Measurements from ENCODE around the gene LRRC63. TPM values are rescaled to one million over a fixed set of nuclear protein-coding genes. Genes with fewer than 3 reads are reported as not detected.
"Not testable (repeated sequence)": the region's sequence is repeated elsewhere in the genome, so short reads cannot be mapped to it uniquely, and the experiment has no call there.

LRRC63 gene
- total and polyA plus RNA-seq, 2 donors = 1.2 TPM; not detected in 1

GRCh38 chr13:46192412-46192811, 19.3 kb upstream of the LRRC63 start:
- no peaks in the 10 kb centered on the region for H3K36me3 ChIP-seq (ENCODE audit: insufficient read depth)
- 40% methylated on average over 1 of the region's 1 CpG for WGBS
- no peak overlapping the region for H3K4me3 ChIP-seq (ENCODE audit: low read depth, low read length)
- no peaks in the 10 kb centered on the region for H3K4me1 ChIP-seq (ENCODE audit: insufficient read depth)
- no peak for DNase-seq (ENCODE audit: extremely low spot score)
- no peak overlapping the region for H3K27ac ChIP-seq (ENCODE audit: low read depth)

- no peak for DNase-seq (ENCODE audit: extremely low spot score)
- H3K27ac ChIP-seq (ENCODE audit: low read depth) = no peak overlapping the region
- WGBS = 76% methylated on average over 1 of the region's 1 CpG
- H3K4me3 ChIP-seq (ENCODE audit: low read depth, low read length) = no peak overlapping the region
- no peaks in the 10 kb centered on the region for H3K36me3 ChIP-seq (ENCODE audit: insufficient read depth)
- H3K4me1 ChIP-seq (ENCODE audit: insufficient read depth) = no peaks in the 10 kb centered on the region
Observed at GRCh38 chr13:46195016-46195415, 16.7 kb upstream of the LRRC63 start.

GRCh38 chr13:46197299-46198048, 14.3 kb upstream of the LRRC63 start:
- H3K4me3 ChIP-seq (ENCODE audit: low read depth, low read length) = no peak overlapping the region
- no peak overlapping the region for H3K27ac ChIP-seq (ENCODE audit: low read depth)
- H3K4me1 ChIP-seq (ENCODE audit: insufficient read depth) = no peaks in the 10 kb centered on the region
- WGBS = 75% methylated on average over 4 of the region's 4 CpGs
- H3K36me3 ChIP-seq (ENCODE audit: insufficient read depth) = no peaks in the 10 kb centered on the region
- DNase-seq (ENCODE audit: extremely low spot score) = no peak

DNA sequence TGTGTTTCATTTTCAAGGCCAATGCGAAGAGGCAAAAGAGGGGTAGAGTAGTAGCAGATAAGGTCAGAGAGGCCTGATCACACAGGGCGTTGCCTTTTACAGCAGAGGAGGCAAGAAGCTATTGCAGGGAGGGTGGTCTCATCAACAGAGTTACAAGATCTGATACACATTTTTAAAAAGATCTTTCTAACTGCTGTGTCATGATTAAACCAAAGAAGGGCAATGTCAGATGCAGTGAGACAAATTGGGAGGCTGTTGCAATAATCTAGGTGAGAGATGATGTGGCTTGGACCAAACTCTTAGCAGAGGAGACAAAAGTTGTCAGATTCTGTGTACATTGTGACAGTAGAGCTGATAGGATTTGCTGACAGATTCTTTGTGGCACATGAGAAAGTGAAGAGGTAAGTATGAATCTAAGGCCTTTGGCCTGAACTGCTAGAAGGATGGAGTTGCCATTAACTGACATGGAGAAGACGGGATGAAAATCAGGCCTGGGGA, 13.0 kb upstream of the LRRC63 start:
- no peaks in the 10 kb centered on the region for H3K4me1 ChIP-seq (ENCODE audit: insufficient read depth)
- no peak overlapping the region for H3K4me3 ChIP-seq (ENCODE audit: low read depth, low read length)
- WGBS = 90% methylated on average over 3 of the region's 3 CpGs
- no peaks in the 10 kb centered on the region for H3K36me3 ChIP-seq (ENCODE audit: insufficient read depth)
- DNase-seq (ENCODE audit: extremely low spot score) = no peak
- no peak overlapping the region for H3K27ac ChIP-seq (ENCODE audit: low read depth)

DNA sequence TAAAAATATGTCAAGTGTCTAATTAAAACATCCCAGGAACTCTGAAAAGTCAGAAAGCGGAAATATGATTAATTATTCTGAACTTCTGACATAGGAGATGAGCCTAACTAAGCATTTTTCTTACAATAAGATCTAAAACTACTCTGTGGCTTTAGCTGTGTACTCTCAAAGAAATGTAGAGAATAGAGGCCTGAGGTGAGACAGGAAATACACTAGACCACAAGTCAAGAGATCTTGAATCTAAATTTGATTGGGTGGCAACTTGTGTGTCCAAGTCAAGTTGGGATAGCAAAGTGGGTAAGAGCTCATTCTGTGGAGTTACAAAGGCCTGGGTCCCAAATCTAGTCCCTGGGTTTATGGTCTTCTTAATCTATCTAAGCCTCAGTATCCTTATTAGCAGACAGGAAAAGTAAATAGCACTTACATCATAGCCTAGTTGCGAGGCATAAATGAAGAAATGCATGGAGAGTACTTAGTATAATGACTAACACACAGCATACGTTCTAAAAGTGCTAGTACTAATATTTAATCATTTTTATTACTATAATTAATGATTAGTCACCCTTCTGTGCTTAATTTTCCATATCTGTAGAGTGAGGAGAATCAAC, 9.4 kb upstream of the LRRC63 start:
- Histone ChIP-seq H3K4me1 (ENCODE audit: insufficient read depth) (no peaks in the 10 kb centered on the region), H3K4me3 (ENCODE audit: low read depth, low read length) (no peak overlapping the region), H3K27ac (ENCODE audit: low read depth) (no peak overlapping the region), H3K36me3 (ENCODE audit: insufficient read depth) (no peaks in the 10 kb centered on the region)
- WGBS = 76% methylated on average over 3 of the region's 3 CpGs
- no peak for DNase-seq (ENCODE audit: extremely low spot score)

- Histone ChIP-seq H3K4me3 (ENCODE audit: low read depth, low read length) (no peak overlapping the region), H3K27ac (ENCODE audit: low read depth) (no peak overlapping the region), H3K4me1 (ENCODE audit: insufficient read depth) (no peaks in the 10 kb centered on the region), H3K36me3 (ENCODE audit: insufficient read depth) (no peaks in the 10 kb centered on the region)
- DNase-seq (ENCODE audit: extremely low spot score) = no peak
- 76% methylated on average over 5 of the region's 5 CpGs for WGBS
Observed at GRCh38 chr13:46202966-46203365, 8.8 kb upstream of the LRRC63 start.

DNA sequence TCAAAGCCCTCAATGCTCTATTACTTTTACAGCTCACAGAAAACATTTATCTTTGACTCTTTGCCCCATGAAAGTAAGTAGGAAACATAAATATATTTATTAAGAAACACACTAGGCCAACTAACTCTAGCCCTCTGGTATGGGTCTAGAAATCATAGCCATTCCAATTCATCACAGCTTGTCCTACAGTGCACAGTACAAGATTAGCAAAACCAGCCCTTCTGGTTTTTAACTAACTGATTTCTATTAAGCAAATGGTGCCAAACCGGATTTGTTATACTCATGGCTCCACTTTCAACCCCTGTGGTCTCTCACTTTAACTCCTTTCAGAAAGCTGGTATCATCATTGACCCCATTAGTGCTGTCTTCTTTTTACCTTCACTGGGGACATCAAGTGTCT, 5.6 kb upstream of the LRRC63 start:
- Histone ChIP-seq H3K27ac (ENCODE audit: low read depth) (no peak overlapping the region), H3K4me1 (ENCODE audit: insufficient read depth) (no peaks in the 10 kb centered on the region), H3K4me3 (ENCODE audit: low read depth, low read length) (no peak overlapping the region), H3K36me3 (ENCODE audit: insufficient read depth) (no peaks in the 10 kb centered on the region)
- DNase-seq (ENCODE audit: extremely low spot score) = no peak
- WGBS = 75% methylated on average over 1 of the region's 1 CpG

GRCh38 chr13:46207828-46208227, 3.9 kb upstream of the LRRC63 start:
- Histone ChIP-seq H3K4me1 (ENCODE audit: insufficient read depth) (peaks cover 2% of the 10 kb centered on the region), H3K27ac (ENCODE audit: low read depth) (no peak overlapping the region), H3K4me3 (ENCODE audit: low read depth, low read length) (no peak overlapping the region), H3K36me3 (ENCODE audit: insufficient read depth) (no peaks in the 10 kb centered on the region)
- no peak for DNase-seq (ENCODE audit: extremely low spot score)
- 76% methylated on average over 7 of the region's 7 CpGs for WGBS

DNA sequence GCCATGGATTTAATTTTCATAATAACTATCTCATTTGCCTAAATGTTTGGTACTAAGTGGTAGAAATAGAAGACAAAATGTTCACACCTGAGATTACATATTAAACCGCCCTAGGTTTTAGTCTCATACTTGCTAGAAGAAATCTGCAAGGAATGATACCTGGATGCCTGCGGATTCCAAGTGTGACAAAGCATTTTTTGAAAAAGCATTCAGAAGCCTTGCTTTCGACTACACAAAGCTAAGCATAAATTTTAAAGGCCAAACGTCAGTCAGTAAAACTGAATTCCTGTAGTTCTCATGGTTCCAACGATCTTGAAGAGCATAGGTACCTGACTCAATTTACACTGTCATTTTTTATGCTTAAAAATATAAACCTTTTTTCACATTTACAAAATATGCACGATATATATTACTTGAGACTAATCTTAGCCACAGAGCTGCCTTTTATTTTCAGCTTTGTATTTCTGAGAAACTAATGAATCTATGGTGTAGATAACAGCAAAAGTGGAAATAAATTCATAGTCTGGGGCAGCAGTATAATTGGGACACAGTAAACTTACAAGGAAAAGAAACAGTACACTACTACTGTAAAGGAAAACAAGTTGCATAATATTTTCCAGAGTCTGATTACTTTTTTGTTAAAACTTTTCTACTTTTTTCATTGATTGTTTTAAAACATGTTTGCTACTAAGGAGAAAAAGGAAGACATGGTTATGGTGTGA, 1.2 kb upstream of the LRRC63 start:
- Histone ChIP-seq H3K4me1 (ENCODE audit: insufficient read depth) (peaks cover 2% of the 10 kb centered on the region), H3K4me3 (ENCODE audit: low read depth, low read length) (no peak overlapping the region), H3K36me3 (ENCODE audit: insufficient read depth) (no peaks in the 10 kb centered on the region), H3K27ac (ENCODE audit: low read depth) (no peak overlapping the region)
- no peak for DNase-seq (ENCODE audit: extremely low spot score)
- 74% methylated on average over 6 of the region's 6 CpGs for WGBS

- H3K27ac ChIP-seq (ENCODE audit: low read depth) = no peak overlapping the region
- no peak for DNase-seq (ENCODE audit: extremely low spot score)
Observed at GRCh38 chr13:46211116-46211482, 629 bp upstream of the LRRC63 start.

DNA sequence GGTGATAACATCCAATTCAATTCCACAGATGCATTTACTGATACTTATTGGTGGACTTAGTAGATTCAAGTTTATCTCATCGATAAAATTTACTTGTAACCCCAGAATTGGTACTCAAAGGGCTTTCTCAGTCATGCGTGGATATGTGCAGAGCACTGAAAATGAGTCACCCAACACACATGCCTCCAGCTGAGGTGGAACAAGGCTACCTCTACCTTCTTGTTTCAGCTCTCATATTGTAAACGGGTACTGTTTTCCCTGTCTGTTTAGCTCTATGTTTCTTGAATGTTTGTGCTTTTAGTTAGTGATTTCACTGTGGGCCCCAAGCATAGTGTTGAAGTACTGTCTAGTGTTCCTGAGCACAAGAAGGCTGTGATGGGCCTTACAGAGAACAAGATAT, 1.5 kb downstream of the LRRC63 start:
- H3K36me3 ChIP-seq (ENCODE audit: insufficient read depth) = no peaks in the 10 kb centered on the region
- WGBS = 89% methylated on average over 3 of the region's 3 CpGs
- H3K4me3 ChIP-seq (ENCODE audit: low read depth, low read length) = no peak overlapping the region
- no peak overlapping the region for H3K27ac ChIP-seq (ENCODE audit: low read depth)
- H3K4me1 ChIP-seq (ENCODE audit: insufficient read depth) = peaks cover 2% of the 10 kb centered on the region
- DNase-seq (ENCODE audit: extremely low spot score) = no peak

More at GRCh38 chr13:46211116-46211482, 629 bp upstream of the LRRC63 start:
- peaks cover 2% of the 10 kb centered on the region for H3K4me1 ChIP-seq (ENCODE audit: insufficient read depth)
- H3K4me3 ChIP-seq (ENCODE audit: low read depth, low read length) = peak overlapping the region; percentile 46
- H3K36me3 ChIP-seq (ENCODE audit: insufficient read depth) = no peaks in the 10 kb centered on the region
- 10% methylated on average over 9 of the region's 9 CpGs for WGBS

DNA sequence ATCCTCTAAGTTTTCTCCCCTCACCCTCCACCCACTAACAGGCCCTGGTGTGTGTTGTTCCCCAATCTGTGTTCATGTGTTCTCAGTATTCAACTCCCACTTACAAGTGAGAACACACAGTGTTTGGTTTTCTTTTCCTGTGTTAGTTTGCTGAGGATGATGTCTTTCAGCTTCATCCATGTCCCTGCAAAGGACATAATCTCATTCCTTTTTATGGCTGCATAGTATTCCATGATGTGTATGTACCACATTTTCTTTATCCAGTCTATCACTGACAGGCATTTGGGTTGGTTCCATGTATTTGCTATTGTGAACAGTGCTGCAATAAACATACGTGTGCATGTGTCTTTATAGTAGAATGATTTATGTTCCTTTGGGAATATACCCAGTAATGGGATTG, 3.0 kb downstream of the LRRC63 start:
- H3K36me3 ChIP-seq (ENCODE audit: insufficient read depth); H3K4me1 ChIP-seq (ENCODE audit: insufficient read depth); DNase-seq (ENCODE audit: extremely low spot score); H3K27ac ChIP-seq (ENCODE audit: low read depth); H3K4me3 ChIP-seq (ENCODE audit: low read depth, low read length): not testable (repeated sequence)
- WGBS = 68% methylated on average over 1 of the region's 1 CpG

DNA sequence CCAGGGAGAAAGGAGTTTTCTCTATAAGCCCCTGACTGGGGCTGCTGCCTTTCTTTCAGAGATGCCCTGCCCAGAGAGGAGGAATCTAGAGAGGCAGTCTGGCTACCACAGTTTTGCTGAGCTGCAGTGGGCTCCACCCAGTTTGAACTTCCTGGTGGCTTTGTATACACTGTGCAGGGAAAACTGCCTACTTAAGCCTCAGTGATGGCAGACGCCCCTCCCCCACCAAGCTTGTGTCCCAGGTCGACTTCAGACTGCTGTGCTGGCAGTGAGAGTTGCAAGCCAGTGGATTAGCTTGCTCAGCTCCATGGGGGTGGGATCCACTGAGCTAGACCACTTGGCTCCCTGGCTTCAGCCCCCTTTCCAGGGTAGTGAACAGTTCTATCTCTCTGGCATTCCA, 8.5 kb downstream of the LRRC63 start:
- H3K4me1 ChIP-seq (ENCODE audit: insufficient read depth); H3K36me3 ChIP-seq (ENCODE audit: insufficient read depth); DNase-seq (ENCODE audit: extremely low spot score); H3K4me3 ChIP-seq (ENCODE audit: low read depth, low read length); H3K27ac ChIP-seq (ENCODE audit: low read depth): not testable (repeated sequence)
- 6% methylated on average over 2 of the region's 2 CpGs for WGBS

- Histone ChIP-seq H3K36me3 (ENCODE audit: insufficient read depth) (no peaks in the 10 kb centered on the region), H3K4me1 (ENCODE audit: insufficient read depth) (no peaks in the 10 kb centered on the region), H3K4me3 (ENCODE audit: low read depth, low read length) (no peak overlapping the region), H3K27ac (ENCODE audit: low read depth) (no peak overlapping the region)
- WGBS = 94% methylated on average over 2 of the region's 2 CpGs
- no peak for DNase-seq (ENCODE audit: extremely low spot score)
Observed at GRCh38 chr13:46229251-46229650, 17.5 kb downstream of the LRRC63 start.
